ENCODE results near the gene HS3ST3A1.

HS3ST3A1 gene

DNA sequence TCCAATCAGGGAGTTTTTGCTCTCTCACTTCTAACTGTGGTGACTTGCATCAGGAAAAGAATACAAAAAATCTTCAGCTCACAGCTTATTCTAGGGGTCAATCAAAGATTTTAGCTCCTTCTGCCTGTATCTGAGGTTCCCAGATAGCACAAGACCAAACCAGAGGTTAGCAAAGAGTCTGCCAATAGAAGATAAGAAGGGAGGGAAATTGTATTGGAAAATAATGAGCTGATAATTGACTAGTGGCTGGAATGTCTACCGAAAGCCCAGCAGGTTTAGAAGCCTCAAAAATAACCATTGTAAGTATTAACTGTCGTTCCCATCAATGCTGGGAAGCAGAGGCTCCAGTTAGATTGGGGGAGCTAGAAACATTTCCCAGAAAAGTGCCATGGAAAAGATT, 26.3 kb downstream of the HS3ST3A1 start:
- CTCF ChIA-PET: no interaction called here
- H3K9me3 ChIP-seq (ENCODE audit: control extremely low read depth in 1 of 5, control insufficient read depth in 4 of 5, insufficient read depth in 2 of 5, low read depth in 1 of 5, low read length in 4 of 5): peaks cover 0 to 6% (median 0%) of the 10 kb centered on the region in 5 experiments
- H3K27ac ChIP-seq (ENCODE audit: insufficient read depth in 1 of 2, low read depth in 1 of 2, low read length in 2 of 2, poor library complexity in 1 of 2, severe bottlenecking in 2 of 2): no peak overlapping the region
- no peaks in the 10 kb centered on the region for H3K27me3 ChIP-seq (replicated peaks in 2 of 5; ENCODE audit: control insufficient read depth in 4 of 5, insufficient read depth in 5 of 5, low read length in 4 of 5)
- H3K4me3 ChIP-seq (ENCODE audit: control insufficient read depth in 1 of 7, extremely low read depth in 1 of 7, insufficient read depth in 4 of 7, low read depth in 2 of 7, low read length in 6 of 7): no peak overlapping the region
- 91% methylated on average over 2 of the region's 2 CpGs for WGBS (ENCODE audit: insufficient coverage)
- no peaks in the 10 kb centered on the region for H3K4me1 ChIP-seq (ENCODE audit: control extremely low read depth in 1 of 4, control insufficient read depth in 4 of 4, insufficient read depth in 4 of 4, low read length in 3 of 4)
- POLR2A ChIA-PET: no interaction called here
- DNase-seq: no peak
- H3K36me3 ChIP-seq (ENCODE audit: control insufficient read depth in 4 of 4, insufficient read depth in 4 of 4, low read length in 3 of 4): no peaks in the 10 kb centered on the region

- ChIA-PET CTCF (no interaction called here), POLR2A (no interaction called here)
- no peak overlapping the region for H3K4me3 ChIP-seq (ENCODE audit: control insufficient read depth in 1 of 7, extremely low read depth in 1 of 7, insufficient read depth in 4 of 7, low read depth in 2 of 7, low read length in 6 of 7)
- H3K27me3 ChIP-seq (replicated peaks in 2 of 5; ENCODE audit: control insufficient read depth in 4 of 5, insufficient read depth in 5 of 5, low read length in 4 of 5): no peaks in the 10 kb centered on the region
- no peaks in the 10 kb centered on the region for H3K4me1 ChIP-seq (ENCODE audit: control extremely low read depth in 1 of 4, control insufficient read depth in 4 of 4, insufficient read depth in 4 of 4, low read length in 3 of 4)
- H3K36me3 ChIP-seq (ENCODE audit: control insufficient read depth in 4 of 4, insufficient read depth in 4 of 4, low read length in 3 of 4): no peaks in the 10 kb centered on the region
- peaks cover 0 to 6% (median 2%) of the 10 kb centered on the region in 5 experiments for H3K9me3 ChIP-seq (ENCODE audit: control extremely low read depth in 1 of 5, control insufficient read depth in 4 of 5, insufficient read depth in 2 of 5, low read depth in 1 of 5, low read length in 4 of 5)
- WGBS (ENCODE audit: insufficient coverage): 45% methylated on average over 2 of the region's 3 CpGs
- DNase-seq: no peak
- no peak overlapping the region for H3K27ac ChIP-seq (ENCODE audit: insufficient read depth in 1 of 2, low read depth in 1 of 2, low read length in 2 of 2, poor library complexity in 1 of 2, severe bottlenecking in 2 of 2)
Observed at GRCh38 chr17:13572581-13572980, 29.1 kb downstream of the HS3ST3A1 start.

DNA sequence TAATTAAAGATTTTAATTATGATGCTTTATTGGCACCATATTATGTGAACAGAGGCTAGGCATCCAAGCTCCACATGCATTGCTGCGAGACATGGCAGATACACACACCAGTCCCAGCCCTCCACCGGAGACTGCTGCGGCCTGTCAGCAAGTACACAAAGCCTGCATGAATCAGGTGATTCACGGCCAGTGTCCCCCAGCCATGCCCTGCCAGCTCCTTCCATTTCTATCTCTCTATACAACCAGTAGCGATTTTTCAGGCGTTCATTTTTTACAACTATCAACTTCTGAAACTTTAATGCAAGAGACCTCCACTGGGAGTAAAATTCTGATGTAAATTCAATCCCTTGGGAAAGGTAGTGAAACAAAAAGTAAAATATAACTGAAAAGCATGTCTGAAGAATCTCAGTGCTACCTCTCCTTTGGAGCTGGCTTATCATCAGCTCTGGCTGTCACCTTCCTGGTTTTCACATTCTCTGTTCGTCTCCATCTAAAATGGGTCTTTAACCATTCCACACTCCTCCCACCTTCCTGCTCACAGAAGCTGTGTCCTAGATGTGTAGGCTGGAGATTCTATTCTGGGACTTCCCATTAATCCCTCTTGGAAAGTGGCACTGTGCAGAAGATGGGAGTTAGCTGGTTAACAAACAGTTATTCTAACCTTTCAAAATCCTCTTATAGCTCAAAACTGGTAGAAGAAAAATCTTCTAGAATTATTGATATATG, 32.2 kb downstream of the HS3ST3A1 start:
- POLR2A ChIA-PET: no interaction called here
- 87% methylated on average over 5 of the region's 7 CpGs for WGBS (ENCODE audit: insufficient coverage)
- no peak overlapping the region for H3K27ac ChIP-seq (ENCODE audit: insufficient read depth in 1 of 2, low read depth in 1 of 2, low read length in 2 of 2, poor library complexity in 1 of 2, severe bottlenecking in 2 of 2)

GRCh38 chr17:13568582-13569397, 32.9 kb downstream of the HS3ST3A1 start:
- Histone ChIP-seq H3K4me1 (ENCODE audit: control extremely low read depth in 1 of 4, control insufficient read depth in 4 of 4, insufficient read depth in 4 of 4, low read length in 3 of 4) (no peaks in the 10 kb centered on the region), H3K27me3 (replicated peaks in 2 of 5; ENCODE audit: control insufficient read depth in 4 of 5, insufficient read depth in 5 of 5, low read length in 4 of 5) (no peaks in the 10 kb centered on the region), H3K4me3 (ENCODE audit: control insufficient read depth in 1 of 7, extremely low read depth in 1 of 7, insufficient read depth in 4 of 7, low read depth in 2 of 7, low read length in 6 of 7) (no peak overlapping the region), H3K9me3 (ENCODE audit: control extremely low read depth in 1 of 5, control insufficient read depth in 4 of 5, insufficient read depth in 2 of 5, low read depth in 1 of 5, low read length in 4 of 5) (peaks cover 0 to 10% (median 0%) of the 10 kb centered on the region in 5 experiments), H3K36me3 (ENCODE audit: control insufficient read depth in 4 of 4, insufficient read depth in 4 of 4, low read length in 3 of 4) (no peaks in the 10 kb centered on the region), H3K27ac (ENCODE audit: insufficient read depth in 1 of 2, low read depth in 1 of 2, low read length in 2 of 2, poor library complexity in 1 of 2, severe bottlenecking in 2 of 2) (no peak overlapping the region)
- CTCF ChIA-PET: no interaction called here
- POLR2A ChIA-PET: no interaction called here
- DNase-seq: no peak
- WGBS (ENCODE audit: insufficient coverage): 99% methylated on average over 6 of the region's 7 CpGs

More for the DNA sequence above, 32.2 kb downstream of the HS3ST3A1 start:
- Histone ChIP-seq H3K4me1 (ENCODE audit: control extremely low read depth in 1 of 4, control insufficient read depth in 4 of 4, insufficient read depth in 4 of 4, low read length in 3 of 4) (no peaks in the 10 kb centered on the region), H3K27me3 (replicated peaks in 2 of 5; ENCODE audit: control insufficient read depth in 4 of 5, insufficient read depth in 5 of 5, low read length in 4 of 5) (no peaks in the 10 kb centered on the region), H3K4me3 (ENCODE audit: control insufficient read depth in 1 of 7, extremely low read depth in 1 of 7, insufficient read depth in 4 of 7, low read depth in 2 of 7, low read length in 6 of 7) (no peak overlapping the region), H3K36me3 (ENCODE audit: control insufficient read depth in 4 of 4, insufficient read depth in 4 of 4, low read length in 3 of 4) (no peaks in the 10 kb centered on the region), H3K9me3 (ENCODE audit: control extremely low read depth in 1 of 5, control insufficient read depth in 4 of 5, insufficient read depth in 2 of 5, low read depth in 1 of 5, low read length in 4 of 5) (peaks cover 0 to 10% (median 0%) of the 10 kb centered on the region in 5 experiments)
- no peak for DNase-seq
- CTCF ChIA-PET: no interaction called here

DNA sequence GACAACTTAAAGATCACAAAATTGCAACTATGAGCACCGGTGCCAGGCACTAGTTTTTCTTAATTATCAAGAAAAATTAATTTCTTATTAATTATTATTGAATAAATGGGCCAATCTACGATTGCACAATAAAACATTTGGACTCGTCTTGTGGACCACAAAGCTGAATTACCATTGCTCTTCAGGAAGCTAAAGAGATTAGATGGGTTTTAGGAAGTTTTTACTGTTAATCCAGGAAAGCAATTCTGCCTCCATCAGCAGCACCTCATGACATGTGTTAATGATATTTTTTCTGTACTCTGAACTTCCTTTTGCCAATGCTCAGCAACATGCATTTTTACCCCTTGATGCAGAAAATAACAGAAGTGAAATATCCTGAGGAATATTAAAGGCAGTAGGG, 37.9 kb downstream of the HS3ST3A1 start:
- WGBS (ENCODE audit: insufficient coverage): no CpG with 5 or more reads among the region's 3 CpGs
- no peak for DNase-seq
- CTCF ChIA-PET: interaction anchor here (1.4 kb wide), 1 partner anchor 10 kb away, joined by 3 read pairs; no protein-coding TSS in a partner anchor

GRCh38 chr17:13562271-13562800, 39.4 kb downstream of the HS3ST3A1 start:
- Histone ChIP-seq H3K27me3 (replicated peaks in 2 of 5; ENCODE audit: control insufficient read depth in 4 of 5, insufficient read depth in 5 of 5, low read length in 4 of 5) (peaks cover 0 to 2% (median 0%) of the 10 kb centered on the region in 5 experiments), H3K9me3 (ENCODE audit: control extremely low read depth in 1 of 5, control insufficient read depth in 4 of 5, insufficient read depth in 2 of 5, low read depth in 1 of 5, low read length in 4 of 5) (peaks cover 0 to 5% (median 0%) of the 10 kb centered on the region in 5 experiments), H3K36me3 (ENCODE audit: control insufficient read depth in 4 of 4, insufficient read depth in 4 of 4, low read length in 3 of 4) (no peaks in the 10 kb centered on the region), H3K27ac (ENCODE audit: insufficient read depth in 1 of 2, low read depth in 1 of 2, low read length in 2 of 2, poor library complexity in 1 of 2, severe bottlenecking in 2 of 2) (no peak overlapping the region), H3K4me3 (ENCODE audit: control insufficient read depth in 1 of 7, extremely low read depth in 1 of 7, insufficient read depth in 4 of 7, low read depth in 2 of 7, low read length in 6 of 7) (no peak overlapping the region), H3K4me1 (ENCODE audit: control extremely low read depth in 1 of 4, control insufficient read depth in 4 of 4, insufficient read depth in 4 of 4, low read length in 3 of 4) (no peaks in the 10 kb centered on the region)
- WGBS (ENCODE audit: insufficient coverage): 96% methylated on average over 11 of the region's 13 CpGs
- ChIA-PET CTCF (interaction anchor here (1.4 kb wide), 1 partner anchor 9 kb away, joined by 3 read pairs; no protein-coding TSS in a partner anchor), POLR2A (no interaction called here)
- DNase-seq: no peak

More for the DNA sequence above, 37.9 kb downstream of the HS3ST3A1 start:
- H3K27ac ChIP-seq (ENCODE audit: insufficient read depth in 1 of 2, low read depth in 1 of 2, low read length in 2 of 2, poor library complexity in 1 of 2, severe bottlenecking in 2 of 2): no peak overlapping the region
- no peak overlapping the region for H3K4me3 ChIP-seq (ENCODE audit: control insufficient read depth in 1 of 7, extremely low read depth in 1 of 7, insufficient read depth in 4 of 7, low read depth in 2 of 7, low read length in 6 of 7)
- POLR2A ChIA-PET: no interaction called here
- H3K9me3 ChIP-seq (ENCODE audit: control extremely low read depth in 1 of 5, control insufficient read depth in 4 of 5, insufficient read depth in 2 of 5, low read depth in 1 of 5, low read length in 4 of 5): peaks cover 0 to 10% (median 0%) of the 10 kb centered on the region in 5 experiments
- no peaks in the 10 kb centered on the region for H3K4me1 ChIP-seq (ENCODE audit: control extremely low read depth in 1 of 4, control insufficient read depth in 4 of 4, insufficient read depth in 4 of 4, low read length in 3 of 4)
- H3K36me3 ChIP-seq (ENCODE audit: control insufficient read depth in 4 of 4, insufficient read depth in 4 of 4, low read length in 3 of 4): no peaks in the 10 kb centered on the region
- peaks cover 0 to 2% (median 0%) of the 10 kb centered on the region in 5 experiments for H3K27me3 ChIP-seq (replicated peaks in 2 of 5; ENCODE audit: control insufficient read depth in 4 of 5, insufficient read depth in 5 of 5, low read length in 4 of 5)
